Ecto neural progenitor cell (in vitro differentiated cells): ENCODE results near the gene NAV2.

Experiments used
- DNase-seq: peaks from one replicate; pipeline ENCODE4 v3.0.0-alpha.2; 2018; ENCODE audit warnings: low spot score

The NAV2 gene

GRCh38 chr11:20037396-20038153, 324.9 kb downstream of the NAV2 start:
- DNase-seq: no peak

GRCh38 chr11:20038412-20038811, 325.8 kb downstream of the NAV2 start:
- no peak for DNase-seq

- no peak for DNase-seq
These were observed 326.3 kb downstream of the NAV2 start for GRCh38 chr11:20038972-20039371.

GRCh38 chr11:20041499-20041898, 328.9 kb downstream of the NAV2 start:
- no peak for DNase-seq

- no peak for DNase-seq
These were observed 329.5 kb downstream of the NAV2 start for GRCh38 chr11:20042045-20042639.

GRCh38 chr11:20042811-20043341, 330.2 kb downstream of the NAV2 start:
- DNase-seq: no peak

GRCh38 chr11:20043992-20044391, 331.4 kb downstream of the NAV2 start:
- no peak for DNase-seq

- no peak for DNase-seq
These were observed 332.6 kb downstream of the NAV2 start for GRCh38 chr11:20045098-20045688.

- no peak for DNase-seq
These were observed 333.8 kb downstream of the NAV2 start for GRCh38 chr11:20046416-20046815.

- no peak for DNase-seq
These were observed 334.6 kb downstream of the NAV2 start for GRCh38 chr11:20047006-20047768.

GRCh38 chr11:20047769-20048154, 335.1 kb downstream of the NAV2 start:
- DNase-seq: no peak

- DNase-seq: no peak
These were observed 335.6 kb downstream of the NAV2 start for GRCh38 chr11:20048246-20048645.

GRCh38 chr11:20048707-20049106, 336.1 kb downstream of the NAV2 start:
- DNase-seq: no peak

- DNase-seq: no peak
These were observed 336.6 kb downstream of the NAV2 start for GRCh38 chr11:20049231-20049630.

GRCh38 chr11:20050048-20050447, 337.4 kb downstream of the NAV2 start:
- DNase-seq: no peak

GRCh38 chr11:20050551-20051333, 338.1 kb downstream of the NAV2 start:
- DNase-seq: no peak

GRCh38 chr11:20051469-20052399, 339.1 kb downstream of the NAV2 start:
- no peak for DNase-seq

- no peak for DNase-seq
These were observed 340.9 kb downstream of the NAV2 start for GRCh38 chr11:20053572-20053971.

- no peak for DNase-seq
These were observed 341.9 kb downstream of the NAV2 start for GRCh38 chr11:20054584-20054983.

- DNase-seq: no peak
These were observed 342.7 kb downstream of the NAV2 start for GRCh38 chr11:20055312-20055711.
